Measurements from ENCODE around the gene KSR2.

KSR2 gene

GRCh38 chr12:117517219-117517739 is 451.5 kb downstream of the KSR2 start:
- no peak for DNase-seq

DNA sequence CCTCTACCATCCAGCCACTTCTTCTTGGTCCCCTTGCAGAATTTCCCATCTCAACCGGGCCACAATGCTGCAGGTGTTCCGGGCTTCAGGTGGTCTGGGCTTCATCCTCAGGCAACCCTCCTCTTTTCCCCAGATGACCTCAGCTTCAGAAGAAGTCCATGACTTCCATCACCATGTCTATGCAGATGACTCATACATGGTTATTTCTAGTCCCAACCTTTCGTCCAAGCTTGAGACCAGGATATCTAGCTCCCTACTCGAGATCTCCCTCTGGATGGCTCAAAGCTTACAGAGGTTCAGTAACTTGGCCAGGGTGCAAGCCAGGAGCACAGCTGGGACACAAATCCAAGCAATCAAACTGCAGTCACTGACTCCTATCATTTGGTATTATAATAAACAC is 452.8 kb downstream of the KSR2 start:
- no peak for DNase-seq

DNA sequence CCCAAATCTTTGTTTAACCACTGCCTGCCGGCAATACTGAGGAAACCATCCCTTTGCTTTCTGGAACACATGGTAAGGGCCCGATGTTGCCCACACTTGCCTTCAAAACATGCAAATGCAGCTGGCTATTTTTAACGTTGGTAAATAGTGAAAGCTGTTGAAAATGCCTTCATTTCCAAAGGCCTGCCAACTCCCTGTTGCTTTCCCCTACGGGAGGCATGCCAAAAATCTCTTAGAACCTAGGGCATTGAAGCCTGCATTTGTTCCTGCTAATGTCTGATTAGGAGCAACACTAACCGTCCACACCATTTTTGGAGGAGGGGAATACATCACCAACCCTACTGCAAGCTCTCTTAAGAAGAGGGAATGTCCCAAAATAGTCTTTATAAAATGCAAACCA is 454.8 kb downstream of the KSR2 start:
- no peak for DNase-seq

DNA sequence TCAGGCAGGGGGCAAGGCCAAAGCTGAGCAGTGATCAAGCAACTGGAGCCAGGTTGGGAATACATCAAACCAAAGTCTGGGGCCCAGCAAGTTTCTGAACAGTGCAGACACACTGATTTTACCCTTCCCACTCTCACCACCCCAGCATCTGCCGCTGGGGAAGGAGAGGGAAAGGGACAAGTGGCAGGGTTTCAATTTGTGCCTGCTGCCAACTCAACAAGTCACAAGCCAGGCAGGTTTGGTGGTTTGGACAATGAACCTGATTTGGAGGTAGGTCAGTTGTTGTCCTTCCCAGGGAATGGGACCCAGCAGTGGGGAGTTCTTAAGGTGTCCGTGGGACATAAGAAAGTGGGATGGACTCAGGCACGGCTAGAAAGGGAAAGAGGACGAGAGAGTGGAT is 455.4 kb downstream of the KSR2 start:
- no peak for DNase-seq

GRCh38 chr12:117508468-117508867 is 460.3 kb downstream of the KSR2 start:
- DNase-seq: no peak

- no peak for DNase-seq
These were observed 461.2 kb downstream of the KSR2 start for GRCh38 chr12:117507548-117507947.

GRCh38 chr12:117506333-117506732 is 462.5 kb downstream of the KSR2 start:
- no peak for DNase-seq

DNA sequence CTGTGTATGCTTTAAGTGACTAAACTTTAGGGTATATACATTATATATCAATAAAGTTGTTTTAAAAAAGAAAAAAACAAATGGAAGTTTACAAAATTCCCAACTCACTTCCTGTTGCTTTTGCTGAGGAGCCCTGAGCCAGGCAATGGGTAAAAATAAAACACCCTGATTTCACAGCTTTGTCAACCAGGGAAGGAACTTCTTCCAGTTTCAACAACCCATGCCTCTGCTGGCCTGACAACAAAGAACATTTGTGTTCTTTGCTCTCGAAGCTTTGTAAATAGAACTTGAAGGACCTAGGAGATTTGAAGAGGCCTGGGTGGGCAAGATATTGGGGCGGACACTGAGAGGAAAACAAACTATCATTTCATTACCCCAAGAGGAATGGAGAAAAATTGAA is 466.2 kb downstream of the KSR2 start:
- DNase-seq: no peak

DNA sequence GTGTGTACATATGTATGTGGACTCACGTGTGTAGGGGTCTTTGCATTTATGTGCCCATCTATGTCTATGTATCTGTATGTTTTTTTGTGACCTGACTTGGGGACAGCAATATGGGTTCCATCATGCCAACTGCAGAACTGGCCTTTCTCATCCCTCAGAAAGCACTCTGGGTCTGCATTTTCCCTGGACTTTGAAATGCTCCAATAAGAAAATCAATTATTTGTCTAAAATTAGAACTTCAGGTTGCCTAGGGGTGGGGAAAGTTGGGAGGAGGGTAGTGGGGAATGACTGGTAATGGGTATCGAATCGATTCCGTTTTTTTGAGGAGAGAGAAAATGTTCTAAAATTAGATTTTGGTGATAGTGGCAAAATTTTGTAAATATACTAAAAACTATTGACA is 466.6 kb downstream of the KSR2 start:
- DNase-seq: no peak

- no peak for DNase-seq
These were observed 467.5 kb downstream of the KSR2 start for GRCh38 chr12:117501076-117501869.

DNA sequence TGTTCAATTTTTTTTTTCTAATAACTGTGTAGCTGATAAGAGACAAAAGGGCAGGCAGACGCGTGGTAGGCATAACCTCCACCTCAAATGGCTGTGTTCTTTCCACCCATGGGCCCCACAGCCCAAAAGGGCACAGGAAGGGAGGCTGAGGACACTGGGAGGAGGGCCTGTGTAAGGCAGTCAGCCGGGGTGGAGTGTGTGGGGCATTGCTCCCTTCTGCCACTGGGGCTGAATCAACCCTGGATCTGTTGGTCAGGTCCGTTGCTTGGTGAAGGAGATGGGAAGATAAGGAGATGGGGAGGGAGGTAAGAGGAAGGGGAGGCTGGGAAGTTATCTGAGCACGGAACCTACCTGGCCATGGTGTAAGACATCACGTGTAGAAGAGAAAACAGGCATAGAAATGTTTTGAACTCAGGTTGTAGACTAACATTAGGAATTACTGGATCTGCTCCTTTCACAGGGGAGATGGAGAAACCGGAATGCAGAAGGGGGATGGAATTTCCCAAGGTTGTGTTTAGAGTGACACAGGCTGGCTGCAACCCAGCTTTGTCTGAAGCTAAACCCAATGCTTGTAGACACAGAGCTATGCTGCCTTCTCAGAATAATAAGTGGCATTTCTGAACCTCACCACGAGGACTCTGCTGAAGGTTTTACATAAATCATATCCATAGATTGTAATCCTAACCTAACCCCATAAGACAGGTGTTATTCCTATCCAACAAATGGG is 468.9 kb downstream of the KSR2 start:
- no peak for DNase-seq

DNA sequence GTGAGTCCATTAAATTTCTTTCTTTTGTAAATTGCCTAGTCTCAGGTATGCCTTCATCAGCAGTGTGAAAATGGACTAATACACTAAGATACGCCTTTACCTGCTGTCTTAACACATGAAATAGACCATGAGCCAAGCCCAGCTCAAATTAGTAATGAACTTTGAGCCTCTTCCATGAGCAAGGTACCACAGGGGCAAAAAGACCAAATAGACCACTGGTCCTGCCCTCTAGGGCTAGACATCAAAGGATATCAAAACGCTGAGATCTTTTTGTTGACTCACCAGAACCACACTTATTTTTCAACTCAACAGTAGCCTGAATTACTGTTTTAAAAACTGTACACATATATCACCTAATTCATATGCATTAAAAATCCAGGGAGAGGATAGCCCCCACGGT is 469.9 kb downstream of the KSR2 start:
- DNase-seq: no peak

- no peak for DNase-seq
These were observed 470.5 kb downstream of the KSR2 start for GRCh38 chr12:117498256-117498655.

DNA sequence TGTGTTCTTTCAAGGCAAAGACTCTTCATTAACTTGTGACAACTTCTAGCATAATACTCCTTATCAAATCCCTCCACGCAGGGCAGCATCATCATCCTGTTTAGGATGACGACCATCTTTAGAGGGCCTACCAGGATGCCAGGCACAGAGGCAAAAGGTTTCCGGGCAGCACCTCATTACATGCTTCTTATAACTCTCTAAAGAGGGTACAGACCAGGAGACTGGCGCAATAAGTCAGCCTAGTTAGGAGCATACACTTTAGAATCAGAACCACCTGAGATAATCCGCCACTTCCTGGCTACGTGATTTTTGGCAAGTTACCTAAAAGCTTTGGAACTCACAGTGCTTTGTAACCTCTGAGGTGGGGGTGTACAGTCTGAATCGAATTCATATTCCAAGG is 471.4 kb downstream of the KSR2 start:
- DNase-seq: no peak

DNA sequence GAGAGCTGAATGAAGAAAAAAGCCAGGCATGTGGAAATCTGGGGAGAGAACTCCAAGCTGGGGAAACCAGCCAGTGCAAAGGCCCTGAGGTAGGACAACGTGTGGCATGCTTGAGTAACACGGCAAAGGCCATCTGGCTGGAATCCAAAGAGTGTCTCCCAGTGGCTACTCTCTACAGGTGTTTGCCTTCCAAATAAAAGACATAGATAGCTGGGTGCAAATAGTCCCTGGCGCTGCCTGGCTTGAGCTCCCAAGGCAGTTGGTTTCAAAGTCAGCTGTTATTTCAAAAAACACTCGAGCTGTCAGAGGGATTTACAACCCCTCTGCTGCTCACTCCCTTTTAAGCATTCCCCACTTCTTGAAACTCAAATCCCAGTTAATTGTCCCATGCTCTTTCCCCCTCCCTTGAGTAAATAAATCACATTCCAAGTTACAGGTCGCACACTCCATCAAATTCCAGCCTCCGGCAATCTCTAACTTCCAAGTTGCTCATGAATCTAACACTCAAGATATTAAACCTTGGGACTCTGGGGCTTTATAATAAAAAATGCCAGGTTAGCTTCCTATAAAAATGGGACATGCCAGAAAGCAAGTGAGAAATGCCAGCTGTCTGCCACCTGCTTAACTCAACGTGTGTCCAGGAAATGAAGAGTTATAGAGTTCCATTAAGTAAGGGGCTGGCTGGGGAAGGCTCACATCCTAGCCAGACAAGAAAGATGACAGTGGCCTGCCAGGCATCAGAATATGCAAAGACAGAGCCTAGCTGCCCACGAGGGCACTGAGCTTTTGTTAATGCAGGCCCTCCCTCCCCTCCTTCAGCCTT is 473.7 kb downstream of the KSR2 start:
- no peak for DNase-seq

DNA sequence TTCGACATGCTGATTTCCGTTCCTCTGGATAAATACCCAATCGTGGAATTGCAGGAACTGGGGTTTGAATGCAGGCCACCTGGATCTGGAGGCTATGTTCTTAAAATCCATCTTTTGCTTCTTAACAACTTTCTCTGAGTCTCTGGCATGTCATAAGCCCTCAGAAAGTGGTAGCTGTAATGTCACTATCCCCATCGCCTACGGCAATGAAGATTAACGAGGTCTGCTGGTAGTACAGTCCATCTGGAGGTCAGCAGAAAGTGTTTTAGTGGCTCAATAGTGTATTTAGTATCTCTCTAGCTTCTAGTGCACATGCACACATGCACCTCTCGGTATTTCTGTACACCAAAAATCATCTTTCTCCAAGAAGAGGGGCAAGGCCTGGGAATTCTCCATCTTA is 477.1 kb downstream of the KSR2 start:
- DNase-seq: no peak

- DNase-seq: no peak
These were observed 478.7 kb downstream of the KSR2 start for GRCh38 chr12:117490130-117490529.

- DNase-seq: no peak
These were observed 479.1 kb downstream of the KSR2 start for GRCh38 chr12:117489671-117490070.

DNA sequence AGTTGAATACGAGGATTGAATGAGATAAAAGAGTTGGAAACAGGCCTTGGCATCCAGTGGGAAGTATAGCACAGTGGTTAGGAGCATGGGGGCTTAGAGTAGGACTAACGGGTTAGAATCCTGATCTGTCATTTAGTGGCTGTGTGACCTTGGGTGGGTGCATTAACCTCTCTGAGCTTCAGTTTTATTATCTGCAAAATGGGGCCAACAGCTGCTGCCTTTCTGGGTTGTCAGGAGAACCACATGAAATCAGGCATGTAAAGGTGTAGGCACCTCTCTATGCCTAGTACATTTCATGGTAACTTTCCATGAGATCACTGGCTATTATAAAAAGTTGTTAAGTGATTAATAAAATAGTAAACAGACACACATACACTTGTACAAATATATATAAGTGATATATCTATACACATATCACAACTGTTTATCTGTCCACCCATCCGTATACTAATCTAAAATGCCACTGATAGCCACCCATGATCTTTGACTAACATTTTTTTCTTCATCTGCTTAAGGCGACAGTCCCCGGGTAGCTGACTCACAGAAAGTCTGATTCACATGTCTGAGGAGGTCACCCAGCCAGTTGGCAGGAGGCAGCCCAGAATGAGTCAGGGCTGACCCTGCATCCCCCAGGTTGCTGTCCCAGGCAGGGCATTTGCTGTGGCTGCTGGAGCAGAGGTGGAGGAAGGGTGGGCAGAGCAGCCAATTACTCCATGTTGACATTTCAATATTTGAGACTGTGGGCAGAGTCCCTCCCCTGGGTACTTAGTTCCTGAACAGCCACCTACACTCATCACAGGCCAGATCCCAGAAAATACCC is 481.7 kb downstream of the KSR2 start:
- DNase-seq: no peak

DNA sequence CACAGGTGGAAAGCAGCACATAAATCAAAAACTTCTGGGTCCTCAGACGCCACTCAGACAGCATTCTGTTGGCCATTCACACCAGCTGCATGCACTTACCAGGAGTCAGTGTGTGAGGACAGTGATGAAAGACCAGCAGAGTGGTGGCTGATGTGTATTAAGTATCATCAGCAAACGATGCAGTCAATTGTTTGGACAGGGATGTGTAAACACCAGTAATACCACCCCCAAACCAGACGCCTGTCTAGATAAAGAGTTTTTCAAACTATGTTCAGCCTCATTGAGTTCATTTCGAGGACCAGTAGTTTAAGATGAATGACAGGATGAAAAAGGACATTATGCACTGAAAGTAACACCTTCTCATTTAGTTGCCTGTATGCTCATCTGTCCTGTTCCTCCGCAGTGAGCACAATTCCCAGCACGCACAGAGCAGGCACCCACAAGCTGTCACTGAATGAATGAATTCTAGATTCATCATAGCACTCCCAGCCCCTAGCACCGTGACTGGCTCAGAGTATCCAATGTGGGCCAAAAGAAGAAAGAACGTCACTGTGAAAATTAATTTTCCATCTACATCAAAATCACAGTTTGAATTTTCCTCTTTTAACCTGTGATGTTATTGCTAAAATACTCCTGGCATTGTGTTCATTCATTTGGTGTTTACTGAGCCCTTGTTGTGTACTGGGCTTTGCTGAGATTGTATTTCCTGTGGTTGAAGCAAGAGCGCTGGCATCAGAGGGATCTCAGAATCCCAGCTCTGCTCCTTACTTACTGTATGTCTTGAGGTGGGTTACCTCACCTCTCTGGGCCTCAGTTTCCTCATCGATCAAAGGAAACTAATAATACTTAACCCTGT is 482.6 kb downstream of the KSR2 start:
- DNase-seq: no peak

- no peak for DNase-seq
These were observed 483.9 kb downstream of the KSR2 start for GRCh38 chr12:117484901-117485300.

DNA sequence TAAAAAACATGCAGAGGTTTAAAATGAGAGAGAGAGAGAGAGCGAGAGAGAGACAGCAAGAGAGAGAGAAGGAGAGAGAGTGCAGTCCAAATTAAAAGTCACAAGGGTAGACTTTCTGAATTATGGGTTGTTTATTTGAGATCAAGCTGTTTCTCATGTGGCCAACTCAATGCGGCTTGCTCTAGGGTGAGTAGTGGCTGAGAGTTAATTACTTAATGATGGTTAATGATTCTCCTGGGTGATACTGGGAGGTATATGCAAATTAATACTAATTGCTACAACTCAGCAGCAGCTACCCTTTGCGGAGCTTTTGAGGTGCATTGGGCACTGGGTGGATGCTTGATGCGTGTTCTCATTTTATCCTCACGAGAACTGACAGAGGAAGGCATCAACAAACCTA is 485.3 kb downstream of the KSR2 start:
- DNase-seq: no peak

Measured in activated CD4-positive, alpha-beta T cell treated with anti-CD3 and anti-CD28 coated beads, Interleukin-2, amount 50 U/mL, for 48 hours (primary cell).